GM18517 (cell line): ENCODE measurements around the gene SPATA33.
"Not testable (repeated sequence)": the region's sequence is repeated elsewhere in the genome, so short reads cannot be mapped to it uniquely, and the experiment has no call there.

Experiments used
- ATAC-seq: cut with Tn5 transposase; IDR thresholded peaks from one replicate; pipeline ENCODE4 v1.9.1; 2021; ENCODE audit warnings: mild to moderate bottlenecking, moderate library complexity; ENCODE audit not compliant: unreplicated experiment

Gene SPATA33

GRCh38 chr16:89624777-89625761 is 32.6 kb upstream of the SPATA33 start:
- ATAC-seq: no peak

DNA sequence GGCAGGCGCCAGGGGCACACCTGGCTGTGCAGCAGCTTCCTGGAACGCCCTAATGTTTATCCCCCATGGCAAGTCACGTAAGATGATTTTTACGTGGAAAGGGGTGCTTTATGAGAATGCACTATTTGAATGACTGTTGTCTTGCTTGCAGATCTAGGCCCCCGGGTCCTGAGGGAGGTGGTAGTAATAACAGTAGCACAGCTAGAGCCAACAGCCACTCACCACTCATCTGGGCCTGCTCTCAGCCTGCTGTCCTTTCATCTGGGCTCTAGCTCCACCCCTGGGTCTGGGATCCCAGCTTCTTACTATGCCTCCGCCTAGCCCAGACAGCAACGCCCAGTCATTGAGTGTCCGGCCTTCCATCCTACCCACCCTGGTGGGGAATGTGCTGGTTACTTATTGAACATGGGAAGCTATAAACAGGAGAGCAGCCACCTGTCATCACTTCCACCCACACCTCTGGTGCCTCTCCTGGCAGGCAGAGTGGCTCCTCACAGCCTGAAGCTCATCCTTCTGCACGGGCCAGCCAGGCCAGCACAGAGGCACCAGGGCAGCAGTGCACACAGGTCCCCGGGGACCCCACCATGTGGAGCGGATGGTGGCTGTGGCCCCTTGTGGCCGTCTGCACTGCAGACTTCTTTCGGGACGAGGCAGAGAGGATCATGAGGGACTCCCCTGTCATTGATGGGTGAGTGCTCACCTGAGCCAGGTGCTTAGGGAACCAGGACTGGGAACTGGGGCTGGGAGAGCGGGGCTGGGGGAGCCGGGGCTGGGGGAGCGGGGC is 27.6 kb upstream of the SPATA33 start:
- ATAC-seq: no peak

GRCh38 chr16:89633064-89633631 is 24.5 kb upstream of the SPATA33 start:
- ATAC-seq: no peak

- ATAC-seq: not testable (repeated sequence)
Measured at GRCh38 chr16:89634463-89635385, 22.9 kb upstream of the SPATA33 start.

DNA sequence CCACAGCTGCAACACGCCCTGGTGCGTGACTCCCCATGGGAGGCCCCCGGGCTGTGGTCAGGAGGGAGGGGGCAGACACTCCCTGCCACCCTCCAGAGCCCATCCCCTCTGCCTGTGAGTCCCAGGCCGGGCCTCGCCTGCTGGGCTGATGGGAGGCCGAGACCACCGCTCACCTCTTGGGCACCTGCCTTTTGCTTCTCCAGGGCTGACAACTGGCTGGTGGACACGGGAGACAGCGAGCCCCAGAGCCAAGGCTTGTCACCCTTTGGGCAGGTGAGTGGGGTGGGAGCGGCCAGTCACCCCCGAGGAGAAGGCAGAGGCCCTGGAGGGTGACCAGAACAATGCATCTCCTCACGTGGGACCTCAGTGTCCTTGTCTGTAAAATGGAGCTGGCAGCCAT is 21.0 kb upstream of the SPATA33 start:
- no peak for ATAC-seq

GRCh38 chr16:89637379-89637778 is 20.3 kb upstream of the SPATA33 start:
- no peak for ATAC-seq

DNA sequence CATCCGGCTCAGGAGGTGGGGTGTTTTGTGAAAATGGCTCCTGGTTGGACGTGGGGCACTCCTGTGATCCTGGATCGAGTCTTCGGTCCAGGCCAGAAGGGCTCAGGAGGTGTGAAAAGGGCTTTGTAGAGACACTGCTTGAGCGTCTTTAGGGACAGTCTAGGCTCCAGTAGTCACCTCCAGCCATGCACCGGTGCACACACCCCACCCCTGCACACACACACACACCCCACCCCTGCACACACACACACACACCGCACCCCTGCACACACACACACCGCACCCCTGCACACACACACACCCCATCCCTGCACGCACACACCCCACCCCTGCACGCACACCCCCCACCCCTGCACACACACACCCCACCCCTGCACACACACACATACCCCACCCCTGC is 19.2 kb upstream of the SPATA33 start:
- no peak for ATAC-seq

DNA sequence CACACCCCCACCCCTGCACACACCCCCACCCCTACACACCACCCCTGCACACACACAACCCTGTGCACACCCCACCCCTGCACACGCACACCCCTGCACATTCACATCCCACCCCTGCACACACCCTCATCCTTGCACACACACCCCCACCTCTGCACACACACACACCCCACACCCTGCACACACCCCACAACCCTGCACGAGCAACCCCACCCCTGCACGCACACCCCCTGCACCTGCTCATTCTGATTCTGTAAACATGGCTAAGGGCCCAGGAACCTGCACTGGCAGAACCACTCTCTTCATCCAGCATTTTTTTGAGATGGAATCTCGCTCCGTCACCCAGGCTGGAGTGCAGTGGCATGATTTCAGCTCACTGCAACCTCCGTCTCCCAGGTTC is 18.3 kb upstream of the SPATA33 start:
- ATAC-seq: no peak

DNA sequence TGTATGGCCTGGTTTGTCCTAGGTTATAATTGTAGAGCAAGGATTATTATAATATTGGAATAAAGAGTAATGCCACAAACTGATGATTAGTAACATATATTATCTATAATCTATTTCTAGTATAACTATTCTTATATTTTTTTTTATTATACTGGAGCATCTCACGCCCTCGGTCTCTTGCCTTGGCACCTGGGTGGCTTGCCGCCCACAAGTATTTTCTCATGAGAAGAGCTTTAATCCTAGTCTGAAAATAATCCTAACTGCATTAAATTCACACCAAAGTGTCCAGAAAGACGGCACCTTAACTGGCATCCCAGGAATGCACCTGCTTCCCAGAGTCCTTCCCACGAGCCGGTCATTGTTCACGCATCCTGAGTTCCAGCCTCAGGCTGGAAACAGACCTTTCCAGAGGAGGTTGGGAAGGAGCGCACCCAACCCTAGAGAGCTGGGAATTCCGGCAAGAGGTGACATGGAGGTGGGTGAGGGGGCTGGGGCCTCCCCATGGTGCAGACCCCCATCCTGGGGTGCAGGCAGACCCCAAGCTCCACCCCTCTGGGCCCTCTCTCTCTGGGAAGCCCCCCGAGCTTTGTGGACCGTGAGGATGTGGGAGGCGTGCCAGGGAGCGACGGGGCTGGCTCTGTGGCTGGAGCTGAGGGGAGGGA is 16.0 kb upstream of the SPATA33 start:
- no peak for ATAC-seq

DNA sequence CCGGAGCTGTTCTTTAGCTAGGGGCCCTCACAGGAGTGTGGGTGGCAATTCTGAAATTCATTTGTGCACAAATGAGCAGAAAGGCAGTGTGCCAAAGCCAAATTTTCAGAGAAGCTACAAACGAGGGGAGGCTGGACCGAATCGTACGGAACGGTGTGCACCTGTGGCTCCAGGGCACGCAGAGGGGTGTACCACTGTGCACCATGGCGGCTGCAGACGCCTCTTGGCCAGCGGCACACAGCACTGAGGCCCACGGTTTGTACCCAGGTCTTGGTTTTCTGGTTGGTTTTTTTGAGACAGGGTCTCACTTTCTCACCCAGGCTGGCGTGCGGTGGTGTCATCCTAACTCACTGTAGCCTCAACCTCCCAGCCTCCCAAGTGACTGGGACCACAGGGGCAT is 15.1 kb upstream of the SPATA33 start:
- ATAC-seq: no peak

DNA sequence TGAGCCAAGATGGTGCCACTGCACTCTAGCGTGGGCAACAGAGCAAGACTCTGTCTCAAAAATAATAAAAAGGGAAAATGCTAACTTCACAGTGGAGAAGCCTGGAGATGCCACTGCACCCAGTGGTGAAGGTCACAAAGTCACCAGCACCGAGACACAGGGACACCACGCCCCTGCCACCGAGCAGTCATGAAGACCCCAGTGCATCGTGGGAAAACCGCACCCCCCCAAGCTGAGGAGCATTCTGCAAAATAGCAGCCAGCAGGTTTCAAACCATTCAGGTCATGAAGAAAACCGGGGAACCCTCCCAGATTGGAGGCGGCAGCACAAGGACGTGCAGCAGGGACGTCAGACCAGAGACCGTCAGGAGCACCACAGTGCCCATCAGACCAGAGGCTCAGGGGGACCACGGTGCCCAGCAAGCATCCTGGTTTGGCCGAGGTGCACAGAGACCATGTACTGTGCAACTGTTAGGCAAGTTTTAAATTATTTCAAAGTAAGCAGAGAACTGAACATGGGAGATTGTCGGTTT is 13.8 kb upstream of the SPATA33 start:
- ATAC-seq: no peak

DNA sequence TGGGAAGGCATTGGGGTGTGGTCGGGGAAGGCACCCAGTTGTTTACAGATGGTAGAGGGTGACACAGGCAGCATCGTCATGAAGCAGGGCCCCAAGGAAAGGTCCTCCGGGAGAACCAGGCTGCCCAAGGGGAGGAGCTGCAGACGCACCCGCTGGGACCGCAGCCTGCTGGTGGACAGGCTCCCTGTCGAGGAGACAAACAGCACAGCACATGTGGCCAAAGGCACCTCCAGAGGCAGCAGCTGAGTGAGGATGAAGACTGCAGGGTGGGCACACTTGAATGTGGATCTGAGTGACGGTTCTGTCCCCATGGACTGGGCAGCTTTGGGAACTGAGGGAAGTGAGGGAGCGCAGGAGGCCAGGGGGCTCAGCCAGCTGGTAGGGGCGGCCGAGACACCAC is 12.5 kb upstream of the SPATA33 start:
- ATAC-seq: no peak

- no peak for ATAC-seq
Measured at GRCh38 chr16:89646270-89646669, 11.4 kb upstream of the SPATA33 start.

- ATAC-seq: no peak
Measured at GRCh38 chr16:89646906-89647305, 10.7 kb upstream of the SPATA33 start.

- no peak for ATAC-seq
Measured at GRCh38 chr16:89651584-89651983, 6.1 kb upstream of the SPATA33 start.

DNA sequence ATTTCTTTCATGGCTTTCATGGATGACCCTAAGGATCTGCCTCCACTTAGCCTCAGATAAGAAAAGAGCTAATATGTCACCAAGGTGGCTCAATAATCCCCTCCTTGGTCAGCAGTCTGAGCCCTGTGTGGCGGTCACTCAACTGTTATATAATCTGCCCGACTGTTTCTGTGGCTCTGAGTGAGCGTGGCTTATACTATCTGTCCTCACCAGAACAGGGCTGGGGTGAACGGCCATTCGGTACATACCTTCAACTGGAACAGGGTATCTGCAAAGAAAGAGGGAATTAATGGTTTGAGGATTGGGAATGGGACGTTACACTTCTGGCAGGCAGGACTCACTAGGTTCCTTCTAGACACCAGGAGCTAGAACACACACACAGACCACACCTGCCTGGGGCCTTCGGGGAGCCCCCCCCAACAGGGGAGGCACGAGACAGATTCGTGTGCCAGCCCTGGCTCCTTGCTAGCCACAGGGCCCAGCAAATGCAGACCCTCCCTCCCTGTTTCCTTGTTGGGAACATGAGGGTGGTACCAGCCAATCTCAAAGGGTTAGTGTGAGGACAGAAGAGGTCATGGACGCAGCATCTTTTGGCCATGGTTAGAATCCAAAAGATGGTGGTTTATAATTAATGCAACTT is 3.9 kb upstream of the SPATA33 start:
- no peak for ATAC-seq

GRCh38 chr16:89655062-89655643 is 2.5 kb upstream of the SPATA33 start:
- no peak for ATAC-seq

DNA sequence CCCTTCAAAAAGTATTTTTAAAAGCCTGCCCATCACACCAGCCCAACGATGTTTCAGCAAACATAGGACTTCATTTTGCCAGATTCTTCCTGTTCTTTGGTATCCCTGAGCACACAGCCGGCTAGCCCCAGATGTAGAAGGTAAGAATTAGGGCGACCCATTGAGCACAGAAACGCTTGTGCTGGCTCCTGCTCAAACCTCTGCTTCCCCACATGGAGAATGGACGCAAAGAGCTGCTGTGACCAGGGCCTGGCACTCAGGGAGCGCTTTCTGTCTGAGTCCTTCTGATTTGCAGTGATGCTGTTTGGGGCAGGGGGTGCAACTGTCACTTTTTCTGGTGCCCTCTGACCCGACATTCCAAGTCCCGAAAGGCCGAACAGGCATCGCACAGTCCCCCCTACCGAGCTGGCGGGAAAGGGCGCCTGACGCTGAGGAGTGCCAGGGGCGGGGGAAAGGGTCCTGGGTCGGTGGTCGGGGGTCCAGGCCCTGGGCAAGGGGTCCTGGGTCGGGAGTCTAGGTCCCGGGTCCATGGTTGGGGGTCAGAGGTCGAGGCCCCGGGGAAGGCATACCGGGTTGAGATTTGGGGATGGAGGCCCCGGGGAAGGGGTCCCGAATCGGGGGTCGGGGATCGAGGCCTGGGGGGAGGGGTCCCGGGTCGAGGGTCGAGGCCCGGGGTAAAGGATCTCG is 1.1 kb upstream of the SPATA33 start:
- no peak for ATAC-seq
